A673 (cell line): ENCODE data around the gene CERK.

ENCODE experiments used
- EZH2 ChIP-seq: fragments of 200-600 bp; sonication (generic); IDR thresholded peaks from 2 replicates; pipeline ENCODE4 v1.6.1; 2017; ENCODE audit warnings: borderline replicate concordance, low read depth, mild to moderate bottlenecking, mixed read lengths, antibody characterized with exemption, low read length; ENCODE audit not compliant: poor library complexity, severe bottlenecking
- TF ChIP-seq, protein P1 (sequence below): fragments of 300-800, 200-600 bp; sonication (generic); conservative IDR thresholded peaks from 2 replicates; pipeline ENCODE4 v1.5.1; 2017; ENCODE audit warnings: low read depth, mild to moderate bottlenecking, antibody characterized with exemption, low read length, moderate library complexity, mixed read lengths

DNA sequence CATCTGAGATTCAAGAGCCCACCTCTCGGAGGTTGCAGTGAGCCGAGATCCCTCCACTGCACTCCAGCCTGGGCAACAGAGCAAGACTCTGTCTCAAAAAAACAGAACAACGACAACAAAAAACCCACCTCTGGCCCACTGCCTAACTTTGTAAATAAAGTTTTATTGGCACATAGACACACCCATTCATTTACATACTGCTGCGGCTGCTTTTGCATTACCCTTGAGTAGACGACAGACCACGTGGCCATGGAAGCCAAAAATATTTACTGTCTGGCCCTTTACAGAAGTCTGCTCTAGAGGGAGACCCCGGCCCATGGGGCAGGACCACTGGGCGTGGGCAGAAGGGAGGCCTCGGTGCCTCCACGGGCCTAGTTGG is 70.8 kb downstream of the CERK start:
- TF ChIP-seq, protein P1, sequence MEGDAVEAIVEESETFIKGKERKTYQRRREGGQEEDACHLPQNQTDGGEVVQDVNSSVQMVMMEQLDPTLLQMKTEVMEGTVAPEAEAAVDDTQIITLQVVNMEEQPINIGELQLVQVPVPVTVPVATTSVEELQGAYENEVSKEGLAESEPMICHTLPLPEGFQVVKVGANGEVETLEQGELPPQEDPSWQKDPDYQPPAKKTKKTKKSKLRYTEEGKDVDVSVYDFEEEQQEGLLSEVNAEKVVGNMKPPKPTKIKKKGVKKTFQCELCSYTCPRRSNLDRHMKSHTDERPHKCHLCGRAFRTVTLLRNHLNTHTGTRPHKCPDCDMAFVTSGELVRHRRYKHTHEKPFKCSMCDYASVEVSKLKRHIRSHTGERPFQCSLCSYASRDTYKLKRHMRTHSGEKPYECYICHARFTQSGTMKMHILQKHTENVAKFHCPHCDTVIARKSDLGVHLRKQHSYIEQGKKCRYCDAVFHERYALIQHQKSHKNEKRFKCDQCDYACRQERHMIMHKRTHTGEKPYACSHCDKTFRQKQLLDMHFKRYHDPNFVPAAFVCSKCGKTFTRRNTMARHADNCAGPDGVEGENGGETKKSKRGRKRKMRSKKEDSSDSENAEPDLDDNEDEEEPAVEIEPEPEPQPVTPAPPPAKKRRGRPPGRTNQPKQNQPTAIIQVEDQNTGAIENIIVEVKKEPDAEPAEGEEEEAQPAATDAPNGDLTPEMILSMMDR, result no peak
- no peak for TF ChIP-seq EZH2
